ENCODE results near the gene SHLD1. TPM values are rescaled to one million over a fixed set of nuclear protein-coding genes. Genes with fewer than 3 reads are reported as not detected.

The SHLD1 gene
- total RNA-seq, 1 experiment from 2014 or later: 10.1 TPM

DNA sequence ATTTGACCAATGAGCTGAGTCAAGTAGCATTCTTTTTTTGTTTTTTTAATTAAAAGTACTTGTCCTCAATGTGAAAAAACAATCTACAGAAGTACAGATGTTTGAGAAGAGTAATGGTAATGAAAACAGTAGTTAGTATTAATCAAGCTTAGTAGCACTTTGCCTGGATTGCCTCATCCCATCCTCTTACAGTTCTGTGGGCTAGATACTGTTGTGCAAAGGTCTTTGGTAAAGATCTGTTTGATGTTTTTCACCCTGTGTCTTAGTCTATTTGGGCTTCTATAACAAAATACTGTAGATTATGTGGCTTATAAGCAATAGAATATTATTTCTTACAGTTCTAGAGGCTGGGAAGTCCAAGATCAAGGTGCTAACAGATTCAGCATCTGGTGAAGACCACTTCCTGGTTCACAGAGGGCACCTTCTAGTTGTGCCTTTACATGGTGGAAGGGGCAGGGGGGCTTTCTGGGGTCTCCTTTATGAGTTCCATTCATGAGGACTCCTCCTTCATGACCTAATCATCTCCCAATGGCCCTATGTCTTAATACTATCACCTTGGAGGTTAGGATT lies 84.3 kb downstream of the SHLD1 start:
- in situ Hi-C loops (cut with HindIII; ENCODE audit: low pct_unique_long_range_greater_than_20kb, low sequenced_read_pairs): no loop called here
- DNase-seq (ENCODE audit: low read depth): no peak

DNA sequence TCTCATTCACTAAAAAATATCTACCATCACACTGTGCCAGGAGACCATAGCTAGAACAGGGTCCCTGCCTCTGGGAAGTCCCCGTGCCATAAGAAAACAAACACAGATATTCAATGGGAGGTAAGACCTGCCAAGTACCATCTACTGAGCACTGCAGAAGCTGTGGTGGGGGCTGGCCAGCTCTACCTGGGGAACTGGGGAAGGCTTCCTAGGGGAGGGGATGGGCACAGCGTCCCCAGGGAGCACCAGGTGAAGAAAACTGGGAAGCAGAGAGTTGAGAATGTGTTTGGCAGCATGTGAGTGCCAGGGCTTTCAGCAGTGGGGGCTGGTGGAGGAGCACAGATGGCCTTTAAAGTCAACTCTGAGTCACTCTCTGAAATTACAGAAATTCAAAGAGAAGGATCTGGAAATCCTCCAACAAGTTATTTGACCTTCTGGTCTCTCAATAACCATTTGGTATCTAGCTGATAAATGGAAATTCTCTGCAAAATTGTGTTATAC lies 85.2 kb downstream of the SHLD1 start:
- in situ Hi-C loops (cut with HindIII; ENCODE audit: low pct_unique_long_range_greater_than_20kb, low sequenced_read_pairs): no loop called here
- no peak for DNase-seq (ENCODE audit: low read depth)

DNA sequence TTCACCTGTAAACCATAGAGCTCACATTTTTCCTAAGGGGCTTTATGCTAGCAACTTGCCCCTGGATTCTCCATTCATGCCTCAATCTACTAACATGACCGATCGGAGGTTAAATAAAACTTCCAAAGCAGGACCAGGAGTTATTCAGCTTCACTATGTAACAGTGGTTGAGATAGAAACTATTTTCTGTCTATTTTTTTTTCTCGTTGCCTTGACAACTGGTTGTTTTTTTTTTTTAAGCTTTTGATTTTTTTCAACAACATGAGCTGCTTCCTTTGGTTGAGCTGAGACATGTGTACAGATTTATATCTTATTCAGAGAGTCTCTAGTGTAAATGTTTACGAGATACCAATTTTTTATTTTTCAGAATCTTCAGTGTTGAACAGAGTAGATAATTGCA lies 85.7 kb downstream of the SHLD1 start:
- in situ Hi-C loops (cut with HindIII; ENCODE audit: low pct_unique_long_range_greater_than_20kb, low sequenced_read_pairs): no loop called here
- no peak for DNase-seq (ENCODE audit: low read depth)

DNA sequence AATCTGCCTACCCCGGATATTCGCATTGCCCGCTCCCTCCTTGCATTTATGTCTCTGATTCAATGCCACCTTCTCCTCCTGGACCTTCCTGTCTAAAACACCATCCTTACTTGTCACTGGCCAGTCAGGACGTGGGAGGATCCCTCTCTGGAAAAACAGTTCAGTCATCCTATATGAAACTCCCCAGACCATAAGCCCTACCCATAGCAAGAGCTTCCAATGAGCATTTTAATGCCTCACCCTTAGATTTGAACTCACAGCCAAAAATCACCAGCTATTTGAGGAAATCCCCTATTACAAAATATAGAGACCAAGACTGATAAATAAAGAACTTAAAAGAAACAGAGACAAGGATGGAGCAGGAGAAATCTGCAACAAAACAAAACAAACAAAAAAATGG lies 86.4 kb downstream of the SHLD1 start:
- no peak for DNase-seq (ENCODE audit: low read depth)
- in situ Hi-C loops (cut with HindIII; ENCODE audit: low pct_unique_long_range_greater_than_20kb, low sequenced_read_pairs): no loop called here

DNA sequence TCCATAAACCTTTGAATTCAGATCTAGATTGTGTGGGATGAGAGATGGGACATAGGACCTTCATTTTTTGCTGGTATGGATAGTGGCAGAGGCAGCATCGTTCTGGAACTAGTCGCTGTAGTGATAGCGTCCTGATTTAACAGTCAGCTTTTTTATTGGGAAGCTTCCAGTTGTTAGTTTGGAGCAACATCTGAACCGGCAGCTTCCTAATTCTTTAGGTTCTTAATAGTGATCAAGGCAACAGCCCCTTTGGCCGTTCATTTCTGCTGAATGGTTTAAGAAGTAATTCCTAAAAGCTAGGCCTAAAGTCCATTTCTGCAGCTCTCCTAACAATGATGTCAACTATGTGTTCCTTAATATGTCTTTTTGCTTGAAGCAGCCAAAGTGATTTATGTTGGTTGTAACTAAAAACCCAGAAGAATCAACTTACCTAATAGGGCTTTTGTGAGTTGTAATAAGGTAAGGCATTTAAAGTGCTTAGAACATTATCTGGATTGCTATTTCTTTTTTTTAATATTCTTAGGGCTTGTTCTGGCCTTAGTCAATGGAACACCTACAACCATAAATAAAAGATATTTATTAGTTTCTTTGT lies 90.3 kb downstream of the SHLD1 start:
- no peak for DNase-seq (ENCODE audit: low read depth)
- in situ Hi-C loops (cut with HindIII; ENCODE audit: low pct_unique_long_range_greater_than_20kb, low sequenced_read_pairs): no loop called here

DNA sequence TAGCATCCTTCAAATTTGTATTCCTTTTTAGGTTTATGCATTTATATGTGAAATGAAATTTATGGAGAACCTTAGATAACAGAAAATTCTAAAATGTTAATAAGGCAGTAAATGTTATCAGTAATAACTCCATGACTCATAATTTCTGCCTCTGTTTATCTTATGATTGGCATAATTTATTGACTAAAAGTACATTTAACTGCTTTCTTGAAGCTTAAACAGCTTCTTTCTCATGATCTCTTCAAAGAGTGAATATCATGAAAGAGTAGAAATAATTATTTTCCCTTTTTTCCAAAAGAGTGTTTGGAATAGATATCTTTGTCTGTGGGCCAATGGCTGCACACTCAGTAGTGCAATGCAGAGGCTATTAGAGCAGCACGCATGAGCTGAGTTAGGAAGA lies 91.3 kb downstream of the SHLD1 start:
- in situ Hi-C loops (cut with HindIII; ENCODE audit: low pct_unique_long_range_greater_than_20kb, low sequenced_read_pairs): no loop called here
- DNase-seq (ENCODE audit: low read depth): no peak

DNA sequence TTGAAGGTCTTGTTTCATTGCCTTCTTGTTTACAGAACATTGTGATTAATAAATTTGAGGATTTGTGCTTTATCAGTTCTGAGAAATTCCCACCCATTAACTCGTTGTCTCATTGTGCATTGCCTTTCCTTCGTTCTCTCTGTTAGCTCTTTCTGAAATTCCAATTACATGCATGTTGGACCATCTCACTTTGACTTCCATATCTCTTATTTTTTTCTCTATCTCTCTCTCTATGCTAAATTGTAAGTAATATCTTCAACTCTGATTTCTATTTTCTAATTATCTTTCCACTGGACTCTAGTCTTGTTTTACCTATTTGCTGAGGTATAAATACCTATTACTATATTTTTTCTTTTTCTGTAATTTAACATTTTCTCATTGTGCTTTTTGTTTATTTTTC lies 92.3 kb downstream of the SHLD1 start:
- in situ Hi-C loops (cut with HindIII; ENCODE audit: low pct_unique_long_range_greater_than_20kb, low sequenced_read_pairs): no loop called here
- no peak for DNase-seq (ENCODE audit: low read depth)

DNA sequence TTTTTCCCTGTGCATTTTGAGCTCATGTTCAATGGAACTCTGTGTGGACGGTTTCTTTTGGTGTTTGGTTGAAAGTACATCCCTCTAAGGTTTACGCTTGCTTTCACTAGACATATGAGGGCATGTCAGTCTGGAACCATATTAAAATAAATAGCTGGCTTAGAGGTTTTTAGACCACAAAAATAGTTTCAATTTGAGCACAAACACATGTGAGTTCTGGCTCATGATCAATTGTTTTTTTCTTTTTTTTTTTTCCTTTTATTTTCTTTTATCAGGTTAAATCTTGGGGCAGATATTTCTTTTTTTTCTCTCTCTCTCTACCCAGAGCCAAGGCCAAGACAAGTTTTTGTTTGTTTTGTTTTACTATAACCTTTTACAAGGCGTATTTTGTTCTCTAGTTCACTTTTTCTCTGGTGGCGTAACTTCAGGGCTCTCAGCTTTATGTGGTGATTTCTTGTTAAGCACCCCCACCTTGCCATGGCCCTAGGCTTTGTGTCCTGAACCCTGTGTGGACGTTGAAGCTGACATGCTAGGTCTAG lies 92.9 kb downstream of the SHLD1 start:
- DNase-seq (ENCODE audit: low read depth): no peak
- in situ Hi-C loops (cut with HindIII; ENCODE audit: low pct_unique_long_range_greater_than_20kb, low sequenced_read_pairs): no loop called here

DNA sequence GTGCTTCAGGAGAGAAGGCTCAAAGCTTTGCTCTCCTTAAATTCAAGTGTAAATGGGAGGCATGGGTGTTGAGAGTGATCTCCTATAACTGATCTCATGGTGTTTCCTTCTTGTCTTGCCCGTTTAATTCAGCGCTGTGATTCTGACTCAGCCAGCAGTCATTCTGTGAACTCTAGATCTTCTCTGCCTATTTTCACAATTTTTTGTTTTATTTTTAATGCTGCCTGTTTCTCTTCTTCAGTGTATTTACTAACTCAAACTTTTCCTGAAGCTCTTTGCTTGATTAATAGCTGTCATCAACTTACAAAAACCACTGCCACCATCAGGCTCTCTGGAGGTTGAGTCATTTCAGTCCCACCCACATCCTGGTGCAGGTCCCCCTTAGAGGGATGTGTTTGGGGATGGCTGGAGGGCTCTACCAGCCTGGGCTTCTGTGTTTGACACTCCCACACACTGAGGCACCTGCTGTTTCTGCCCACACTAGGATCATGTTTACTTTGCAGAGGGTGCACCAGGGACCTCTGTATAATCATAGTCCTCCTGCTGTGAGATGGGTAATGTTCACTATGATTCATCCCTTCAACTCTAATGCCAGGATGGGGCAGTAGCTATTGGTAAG lies 94.0 kb downstream of the SHLD1 start:
- in situ Hi-C loops (cut with HindIII; ENCODE audit: low pct_unique_long_range_greater_than_20kb, low sequenced_read_pairs): no loop called here
- peak; percentile 59 for DNase-seq (ENCODE audit: low read depth)

DNA sequence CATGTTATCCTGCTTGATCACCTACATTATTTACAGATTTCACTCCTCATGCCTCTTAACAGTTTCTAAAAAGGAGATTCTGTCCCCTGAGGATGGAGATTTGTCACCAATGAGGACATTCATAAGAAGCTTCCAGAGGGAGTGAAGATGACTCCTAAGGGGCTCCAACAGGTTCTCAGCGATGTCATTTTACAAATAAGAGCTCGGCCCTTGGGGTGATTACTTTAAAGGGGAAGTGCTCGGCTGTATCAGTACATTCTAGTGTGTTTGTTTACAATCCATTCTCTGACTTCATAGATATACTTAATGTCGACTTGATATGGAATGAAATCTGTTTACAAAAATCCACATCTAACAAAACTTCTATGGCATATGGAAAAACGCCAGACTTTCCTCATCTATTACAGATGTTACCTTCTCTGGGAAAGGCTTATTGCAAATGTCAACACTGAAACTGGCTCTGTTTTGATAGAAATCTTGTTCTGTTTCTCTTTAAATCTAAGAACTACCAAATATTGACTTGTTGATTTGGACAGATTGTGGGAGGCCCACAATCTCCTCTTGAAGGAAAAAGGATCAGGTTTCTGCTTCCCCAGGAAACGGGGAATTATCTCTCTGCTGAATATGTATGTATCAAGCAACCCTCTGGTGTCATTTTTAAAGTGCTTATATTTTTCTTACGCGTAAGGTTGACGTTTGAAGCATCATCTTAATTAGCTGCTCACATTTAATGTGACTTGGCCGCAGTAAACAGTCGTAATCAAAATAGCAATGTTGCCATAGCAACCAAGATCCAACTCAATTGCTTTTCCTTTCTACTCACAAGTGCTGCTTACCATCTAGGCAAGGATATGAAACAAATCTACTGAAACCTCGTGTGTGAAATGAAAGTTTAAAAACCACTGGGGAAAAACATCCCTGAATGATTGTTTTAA lies 95.7 kb downstream of the SHLD1 start:
- in situ Hi-C loops (cut with HindIII; ENCODE audit: low pct_unique_long_range_greater_than_20kb, low sequenced_read_pairs): no loop called here
- no peak for DNase-seq (ENCODE audit: low read depth)

DNA sequence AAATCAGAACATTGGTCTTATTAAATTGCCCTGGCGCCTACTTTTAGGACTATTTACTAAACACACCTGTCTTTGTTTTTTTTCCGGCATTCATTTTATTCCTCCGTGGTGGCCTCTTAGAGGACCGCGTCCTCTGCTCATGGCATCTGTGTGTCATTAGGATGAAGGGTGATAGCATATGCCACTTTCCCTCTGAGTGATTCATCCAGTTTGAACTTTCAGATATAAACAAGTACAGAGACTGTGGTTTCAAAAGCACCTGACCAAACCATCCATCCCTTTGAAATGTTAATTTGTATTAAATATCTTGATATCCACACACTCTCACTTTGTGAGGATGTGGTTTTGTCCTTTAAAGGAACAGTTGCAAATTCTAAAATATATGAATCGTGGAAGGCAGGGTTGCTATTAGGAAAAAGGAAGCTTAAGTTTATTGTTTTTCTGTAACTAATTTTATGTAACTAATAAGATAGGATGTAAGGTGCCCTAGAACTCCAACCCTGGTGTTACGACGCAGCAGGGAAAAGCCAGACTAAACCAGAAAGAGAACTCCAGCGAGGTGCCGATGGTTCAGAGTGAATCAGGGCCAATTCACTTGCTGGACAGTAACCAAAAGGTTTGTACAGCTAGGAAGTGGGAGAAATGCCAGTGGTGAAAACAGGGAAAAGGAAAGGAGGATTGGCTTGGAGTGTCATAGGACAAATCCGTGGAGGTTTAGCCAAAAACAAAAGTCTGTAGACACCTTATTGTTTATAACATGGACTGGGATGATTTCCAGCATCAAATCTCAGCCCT lies 98.7 kb downstream of the SHLD1 start:
- peak; percentile 17 for DNase-seq (ENCODE audit: low read depth)
- in situ Hi-C loops (cut with HindIII; ENCODE audit: low pct_unique_long_range_greater_than_20kb, low sequenced_read_pairs): no loop called here

DNA sequence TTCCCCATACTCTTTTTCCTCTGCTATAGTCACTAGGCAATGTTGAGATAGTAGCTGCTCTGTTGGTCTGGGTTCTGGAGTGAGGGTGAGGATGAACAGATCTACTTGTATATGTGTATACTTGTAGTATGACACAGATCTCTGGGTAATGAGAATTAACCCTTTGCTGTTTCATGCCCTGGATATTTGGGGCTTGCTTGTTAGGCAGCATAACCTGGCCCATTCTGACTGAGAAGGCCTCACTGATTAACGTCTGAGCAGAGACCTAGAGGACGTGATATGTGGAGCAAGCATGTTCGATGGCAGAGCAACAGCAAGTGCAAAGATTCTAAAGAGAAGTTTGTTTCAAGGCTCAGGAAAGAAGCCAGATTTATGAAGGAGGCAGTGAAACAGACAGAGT lies 105.7 kb downstream of the SHLD1 start:
- in situ Hi-C loops (cut with HindIII; ENCODE audit: low pct_unique_long_range_greater_than_20kb, low sequenced_read_pairs): no loop called here
- no peak for DNase-seq (ENCODE audit: low read depth)

DNA sequence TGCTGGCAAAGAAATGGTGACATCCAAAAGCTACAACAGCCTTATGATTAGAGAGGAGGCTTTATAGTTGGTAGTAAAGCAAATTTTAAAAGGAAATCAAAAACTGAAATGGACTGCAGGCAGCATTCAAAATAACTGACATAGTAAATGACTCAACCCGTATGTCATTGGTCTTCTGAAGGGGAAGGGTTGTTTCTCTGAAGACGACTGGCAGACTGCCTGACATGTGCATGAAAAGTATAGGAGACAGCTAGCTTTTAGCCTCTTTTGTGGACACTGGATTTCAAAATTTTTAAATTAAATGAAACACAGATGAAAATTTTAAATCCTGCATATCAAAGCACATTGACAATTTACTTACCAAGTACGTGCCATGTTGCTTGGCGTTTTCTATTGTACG lies 109.4 kb downstream of the SHLD1 start:
- no peak for DNase-seq (ENCODE audit: low read depth)
- in situ Hi-C loops (cut with HindIII; ENCODE audit: low pct_unique_long_range_greater_than_20kb, low sequenced_read_pairs): no loop called here

DNA sequence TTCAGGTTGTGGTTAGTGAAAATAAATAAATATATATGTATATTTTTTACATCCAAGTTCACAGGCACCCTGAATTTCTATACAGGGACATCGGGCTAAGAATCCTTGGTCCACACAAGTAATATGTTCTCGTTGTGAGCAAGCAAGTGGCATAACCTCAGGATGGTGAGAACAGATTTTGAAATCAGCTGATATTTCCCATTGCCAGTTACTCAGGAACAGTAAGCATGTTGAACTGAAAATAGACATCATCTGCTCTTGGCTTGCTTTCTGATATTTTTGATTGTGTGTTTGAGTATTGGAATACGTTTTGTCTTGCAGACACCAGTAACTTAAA lies 112.5 kb downstream of the SHLD1 start:
- in situ Hi-C loops (cut with HindIII; ENCODE audit: low pct_unique_long_range_greater_than_20kb, low sequenced_read_pairs): no loop called here
- DNase-seq (ENCODE audit: low read depth): no peak

DNA sequence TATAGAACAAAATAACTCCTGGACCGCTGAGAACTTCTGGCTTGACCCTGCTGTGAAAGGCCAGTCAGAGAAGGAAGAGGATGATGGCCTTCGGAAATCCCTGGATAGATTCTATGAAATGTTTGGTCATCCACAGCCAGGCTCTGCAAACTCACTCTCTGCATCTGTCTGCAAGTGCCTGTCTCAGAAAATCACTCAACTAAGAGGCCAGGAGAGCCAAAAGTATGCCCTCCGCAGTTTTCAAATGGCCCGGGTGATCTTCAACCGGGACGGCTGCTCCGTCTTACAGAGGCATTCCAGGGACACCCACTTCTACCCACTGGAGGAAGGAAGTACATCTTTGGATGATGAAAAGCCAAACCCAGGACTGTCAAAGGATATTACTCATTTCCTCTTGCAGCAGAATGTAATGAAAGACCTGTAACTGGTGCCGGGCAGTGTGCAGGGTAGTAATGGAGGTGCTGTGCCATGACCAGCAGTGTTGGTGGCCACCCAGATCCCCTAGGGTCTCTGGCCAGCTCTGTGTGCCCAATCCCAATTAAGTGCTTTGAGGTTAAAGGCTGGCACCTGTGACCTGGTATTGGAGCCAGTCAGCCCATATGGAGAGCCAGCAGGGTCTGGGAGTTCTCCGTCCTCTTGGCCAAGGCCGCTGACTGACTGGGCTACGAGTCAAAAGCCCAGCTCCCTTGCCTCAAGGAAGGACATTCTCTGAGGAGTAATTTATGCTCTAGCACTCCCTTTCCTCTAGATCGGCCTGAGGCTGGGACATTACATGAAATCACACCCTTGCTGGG lies 113.0 kb downstream of the SHLD1 start:
- in situ Hi-C loops (cut with HindIII; ENCODE audit: low pct_unique_long_range_greater_than_20kb, low sequenced_read_pairs): no loop called here
- DNase-seq (ENCODE audit: low read depth): no peak

DNA sequence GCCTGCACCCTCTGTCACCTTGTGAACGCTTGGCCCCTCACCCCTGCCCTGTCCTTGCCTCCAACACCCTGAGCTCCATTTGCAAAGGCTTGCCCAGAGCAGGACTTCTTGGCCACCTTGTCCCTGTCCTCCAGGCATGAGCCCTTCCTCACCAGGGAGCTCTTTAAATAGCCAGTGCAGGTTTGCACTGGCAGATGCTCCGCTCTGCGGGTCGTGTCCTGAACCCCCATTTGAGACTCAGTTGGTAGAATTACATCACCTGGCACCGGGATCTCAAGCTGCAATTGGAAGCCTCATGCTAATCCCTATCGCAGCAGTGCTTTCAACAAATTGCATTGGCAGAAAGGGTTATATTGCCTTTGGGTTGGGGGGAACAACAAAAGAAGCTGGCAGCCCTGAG lies 114.2 kb downstream of the SHLD1 start:
- no peak for DNase-seq (ENCODE audit: low read depth)
- in situ Hi-C loops (cut with HindIII; ENCODE audit: low pct_unique_long_range_greater_than_20kb, low sequenced_read_pairs): no loop called here

DNA sequence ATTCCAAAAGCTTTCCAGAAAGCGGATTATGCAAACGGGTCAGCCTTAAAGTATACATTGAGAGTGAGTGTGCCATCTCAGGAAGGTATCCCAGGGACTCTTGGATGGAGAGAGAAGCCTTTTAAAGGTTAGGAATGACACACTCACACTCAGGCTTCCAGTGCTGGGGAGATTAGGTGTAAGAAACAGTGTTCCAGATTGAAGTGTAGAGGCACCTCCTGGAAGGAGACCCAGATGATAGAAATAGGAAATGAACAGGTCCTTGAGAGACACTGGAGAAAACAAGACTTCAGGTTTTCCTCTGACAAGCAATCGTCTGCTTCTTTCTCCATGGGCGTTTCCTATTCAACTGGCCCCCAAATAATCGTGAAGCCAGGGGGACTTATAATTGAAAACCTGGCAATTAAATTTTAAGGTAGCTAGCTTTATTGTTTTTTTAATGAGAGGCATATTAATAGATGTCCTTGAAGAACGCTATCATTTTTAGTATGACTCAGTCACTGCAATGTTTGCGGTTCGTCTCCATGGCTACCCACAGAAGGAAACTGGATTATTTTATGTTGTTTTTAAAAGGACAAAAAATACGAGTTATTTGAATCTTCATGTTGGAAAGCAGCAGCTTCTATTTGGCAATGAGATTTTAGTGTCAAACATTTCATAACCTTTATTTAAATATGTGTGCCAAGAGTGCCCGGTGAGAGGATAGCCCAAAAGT lies 114.8 kb downstream of the SHLD1 start:
- in situ Hi-C loops (cut with HindIII; ENCODE audit: low pct_unique_long_range_greater_than_20kb, low sequenced_read_pairs): no loop called here
- no peak for DNase-seq (ENCODE audit: low read depth)
